Fibroblast of skin of left quadriceps (primary cell): ENCODE results near the gene ATOH8.

Experiments
- DNase-seq, 2 experiments: peaks; one replicate each; pipeline ENCODE4 v3.0.0-alpha.2; 2013; ENCODE audit warnings: low read depth in 2 of 2

ATOH8 gene

DNA sequence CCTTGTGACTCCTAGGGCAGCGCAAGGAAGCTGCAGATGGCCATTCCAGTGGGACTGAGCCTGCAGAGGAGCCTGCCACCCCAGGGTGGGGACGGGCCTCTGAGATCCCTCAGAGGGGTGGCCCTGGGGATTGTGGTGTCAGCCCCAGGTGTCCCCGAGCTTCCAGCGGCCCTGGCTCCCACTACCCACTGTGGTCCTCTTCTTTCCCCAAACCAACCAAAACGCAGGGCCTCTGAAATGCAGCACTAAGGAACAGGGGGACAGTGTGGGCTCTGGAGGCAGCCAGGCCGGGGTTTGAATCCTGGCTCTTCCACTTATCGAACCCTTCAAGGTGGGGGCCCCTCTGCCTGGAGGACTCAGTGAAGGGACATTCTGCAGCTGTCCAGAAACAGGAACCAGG, 32.7 kb downstream of the ATOH8 start:
- no peak for DNase-seq

DNA sequence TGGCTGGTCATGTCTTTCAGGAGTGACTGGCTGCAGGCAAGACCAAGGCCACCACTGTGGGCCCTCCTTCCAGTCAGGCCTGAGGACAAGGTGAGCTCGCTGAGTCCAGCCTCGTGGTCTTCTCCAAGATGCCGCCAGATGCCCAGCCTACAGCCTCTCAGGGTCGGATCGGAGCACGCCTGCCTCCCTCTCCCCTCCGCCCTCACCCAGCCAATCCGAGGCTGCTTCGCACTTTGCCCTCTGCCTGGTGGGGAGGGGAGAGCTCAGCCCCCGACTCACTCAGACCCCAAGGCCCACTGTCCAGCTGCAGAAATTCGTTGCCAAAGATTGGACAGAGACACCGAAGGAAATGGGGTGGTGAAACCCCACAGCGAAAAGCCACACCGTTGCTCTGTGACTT, 33.1 kb downstream of the ATOH8 start:
- no peak for DNase-seq

DNA sequence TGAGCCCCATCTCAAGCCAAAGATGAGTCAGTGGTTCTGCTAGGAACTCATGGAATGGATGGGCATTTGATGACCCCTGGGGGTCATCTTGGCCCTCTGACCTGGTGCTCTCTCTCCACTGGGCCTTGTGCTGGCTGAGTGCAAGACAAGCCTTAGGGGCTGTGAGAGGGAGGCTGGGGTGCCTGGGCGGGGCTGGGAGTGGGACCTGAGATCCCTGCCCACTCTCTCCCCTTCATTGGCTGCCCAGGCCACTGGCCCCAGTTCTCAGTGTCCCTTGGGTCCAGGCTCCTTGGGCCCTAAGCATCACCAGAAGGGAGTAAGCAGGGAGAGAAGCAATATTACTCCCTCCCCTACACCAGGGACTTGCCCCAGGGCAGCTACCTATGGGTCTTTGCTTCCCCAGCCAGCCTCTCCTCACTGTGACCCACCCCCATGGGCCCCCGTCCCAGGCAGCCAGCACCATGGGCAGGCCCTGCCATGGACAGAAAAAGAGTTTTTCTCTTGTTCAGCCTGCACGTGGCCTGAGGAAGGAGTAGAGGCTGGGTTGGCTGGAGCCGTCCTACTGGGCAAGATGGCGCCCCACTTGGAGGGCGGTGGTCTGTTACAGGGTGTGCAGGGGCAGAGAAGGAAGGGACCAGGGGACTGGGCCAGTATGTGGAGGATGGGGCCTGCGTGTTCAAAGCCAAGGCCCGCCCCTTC, 33.6 kb downstream of the ATOH8 start:
- DNase-seq, result no peak

DNA sequence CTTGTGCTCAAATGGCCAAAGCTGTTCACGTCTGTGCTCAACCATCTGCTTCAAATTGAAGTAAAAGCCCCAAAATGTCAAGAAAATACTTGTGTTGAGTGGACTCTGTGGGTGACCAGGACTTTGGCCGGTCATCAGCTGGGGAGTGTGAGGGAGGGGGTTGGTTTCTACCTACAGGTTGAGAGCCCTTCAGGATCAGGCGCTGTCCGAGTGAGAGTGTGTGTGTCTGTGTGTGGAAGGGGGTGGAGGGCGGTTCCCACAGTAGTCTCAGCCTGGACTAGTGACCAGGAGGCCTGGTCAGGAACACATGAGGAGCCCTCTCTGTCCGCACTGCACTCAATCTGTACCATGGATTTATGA, 34.2 kb downstream of the ATOH8 start:
- DNase-seq, result no peak

DNA sequence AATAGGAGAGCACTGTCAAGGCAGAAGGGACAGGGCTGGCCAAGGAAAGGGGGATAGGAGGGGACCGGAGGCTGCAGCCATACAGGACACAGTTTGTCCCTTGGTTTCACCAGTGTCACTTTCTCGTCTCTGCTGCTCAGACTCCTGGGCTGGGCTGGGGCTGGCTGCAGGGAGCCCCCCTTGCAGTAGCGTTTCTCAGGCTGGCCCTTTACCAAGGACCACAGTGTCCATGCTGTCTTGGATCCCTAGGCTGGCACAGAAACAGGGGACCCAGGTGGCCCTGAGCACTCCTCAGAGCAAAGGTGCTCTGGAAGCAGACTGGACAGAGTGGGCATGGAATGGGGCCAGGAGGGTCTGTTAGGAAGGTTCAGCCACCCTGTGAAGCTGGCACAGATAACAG, 34.8 kb downstream of the ATOH8 start:
- no peak for DNase-seq

DNA sequence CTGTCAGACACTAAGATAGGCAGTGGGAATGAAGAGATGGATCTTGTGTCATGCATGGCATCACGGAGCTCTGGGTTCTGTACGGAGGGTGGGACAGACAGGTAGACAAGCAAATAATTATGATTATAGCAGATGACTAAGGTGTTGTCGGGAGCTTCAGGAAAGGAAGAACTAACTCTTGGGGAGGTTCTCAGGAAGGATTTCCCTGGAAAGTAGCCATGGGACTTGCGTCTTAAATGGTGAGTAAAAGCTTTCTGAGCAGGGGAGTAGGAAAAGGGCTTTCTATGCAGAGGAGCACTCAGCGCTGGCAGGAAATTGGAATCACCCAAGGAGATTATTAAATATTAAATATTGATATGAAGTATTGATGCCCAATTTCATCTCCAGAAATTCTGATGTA, 35.5 kb downstream of the ATOH8 start:
- DNase-seq, result no peak

DNA sequence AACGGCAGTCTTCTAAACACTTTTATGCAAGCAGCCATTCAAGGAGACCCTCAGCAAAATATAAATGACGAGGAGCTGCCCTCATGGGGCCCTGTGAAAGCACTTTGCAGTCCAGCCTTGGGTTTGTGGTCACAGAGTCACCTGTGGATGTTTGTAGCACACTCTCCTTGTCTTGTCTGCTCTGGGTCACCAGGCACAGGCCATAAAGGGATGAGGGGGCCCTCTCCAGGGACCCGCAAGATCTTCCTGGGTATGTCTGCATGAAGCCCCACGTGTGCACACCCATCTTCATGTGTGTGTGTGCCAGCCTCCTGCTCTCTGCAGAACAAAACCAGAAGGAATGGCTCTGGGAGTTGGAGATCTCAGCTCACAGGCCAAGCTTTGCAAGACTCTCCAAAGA, 36.2 kb downstream of the ATOH8 start:
- no peak for DNase-seq

DNA sequence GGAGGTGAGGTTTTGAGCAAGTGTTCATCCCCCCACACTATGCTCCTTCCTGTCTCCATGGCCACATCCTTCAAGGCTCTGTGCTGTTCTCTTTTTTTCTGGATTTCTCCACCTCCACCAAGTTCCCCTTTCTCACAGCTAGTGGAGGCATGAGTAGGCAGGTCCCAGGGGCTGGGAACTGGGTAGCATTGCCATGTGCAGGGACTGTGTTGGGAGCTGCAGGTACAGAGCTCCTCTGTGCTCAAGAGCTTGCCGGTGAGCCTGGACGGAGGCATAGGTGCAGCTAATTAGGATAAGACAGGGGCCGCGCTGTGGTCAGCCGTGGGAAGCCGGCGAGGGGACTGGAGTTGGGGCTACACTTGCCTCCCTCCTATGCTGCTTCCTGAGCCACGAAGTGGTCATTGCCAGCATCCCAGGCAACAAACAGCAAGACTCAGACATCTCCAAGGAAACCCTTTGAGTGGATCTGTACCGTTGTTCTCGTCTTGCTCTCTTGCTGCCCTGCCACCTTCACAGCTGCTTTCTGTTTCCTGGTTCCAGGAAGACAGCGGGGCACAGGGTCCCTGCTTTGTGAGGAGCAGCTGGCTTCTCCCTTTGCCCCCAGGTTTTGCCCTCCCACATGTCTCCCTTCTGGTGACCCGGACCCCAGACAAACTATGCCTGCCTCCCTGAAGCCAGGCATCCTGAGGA, 36.9 kb downstream of the ATOH8 start:
- DNase-seq, result no peak

DNA sequence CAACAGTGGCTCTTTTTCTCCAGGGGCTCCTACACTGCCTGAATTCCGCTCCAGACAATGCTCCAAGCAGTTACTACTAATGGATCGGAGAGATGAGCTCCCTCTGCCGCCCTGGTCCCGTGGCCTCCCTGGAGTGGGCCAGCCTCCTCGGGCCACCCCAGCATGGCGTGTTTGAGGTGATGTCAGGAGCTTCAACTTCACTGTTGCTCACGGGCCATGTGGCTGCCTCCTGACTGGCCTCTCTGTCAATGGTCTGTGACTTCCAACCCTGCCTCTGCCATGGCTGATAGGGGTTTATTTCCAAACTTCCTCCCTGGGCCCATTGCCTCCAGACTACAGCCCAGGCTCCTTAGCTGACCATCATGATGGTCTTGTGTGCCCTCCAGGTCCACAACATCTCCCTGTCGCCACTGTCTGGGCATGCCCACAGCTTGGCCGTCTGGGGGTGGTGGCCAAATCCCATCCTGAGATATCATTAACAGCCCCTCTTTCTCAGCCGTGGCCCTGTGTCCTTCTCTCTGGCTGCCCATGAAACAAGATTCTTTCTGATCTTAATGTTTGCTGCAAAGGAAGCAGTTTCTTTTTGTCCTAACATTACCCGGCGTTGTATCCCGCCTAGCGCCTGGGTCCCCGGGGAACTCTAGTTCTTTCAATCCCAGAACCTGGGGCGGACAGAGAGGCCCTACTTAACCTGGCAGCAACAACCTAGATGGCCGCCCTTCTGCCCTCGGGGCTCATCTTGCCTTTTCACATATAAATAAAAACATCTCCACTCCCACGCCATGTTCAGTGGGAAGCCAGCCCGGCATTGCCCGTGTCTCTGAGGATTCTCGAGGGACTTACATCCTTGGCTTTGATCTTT, 38.1 kb downstream of the ATOH8 start:
- no peak for DNase-seq

DNA sequence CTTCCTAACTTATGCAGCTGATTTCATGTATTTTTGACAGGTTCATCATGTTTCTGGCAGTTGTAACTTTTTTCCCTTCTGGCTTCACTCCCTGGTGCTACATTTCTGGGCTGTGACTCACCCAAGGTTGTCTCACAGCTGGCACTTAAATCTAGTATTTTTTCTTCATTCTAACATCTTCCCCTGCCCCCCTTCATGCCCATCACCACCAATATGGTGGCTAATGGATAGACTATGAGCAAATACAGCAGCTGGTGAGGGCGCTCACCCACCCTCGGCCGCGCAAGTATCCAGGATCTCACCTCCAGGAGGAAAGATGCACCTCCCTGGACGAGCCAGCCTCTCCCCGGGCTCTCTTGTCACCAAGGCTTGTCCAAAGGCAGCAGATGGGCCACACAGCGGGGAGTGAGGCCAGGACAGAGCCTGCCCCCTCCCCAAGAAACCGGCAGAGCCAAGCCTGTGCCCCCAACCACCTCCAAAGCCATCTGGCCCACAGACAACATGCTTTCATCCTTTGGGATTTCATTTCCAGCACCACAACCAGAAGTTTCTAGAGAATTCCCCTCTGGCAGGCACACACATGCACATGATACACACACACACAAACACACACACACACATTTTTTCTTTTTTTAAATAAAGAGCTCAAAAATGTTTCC, 39.1 kb downstream of the ATOH8 start:
- DNase-seq, result peak in 1 of 2 experiments; percentile 63

DNA sequence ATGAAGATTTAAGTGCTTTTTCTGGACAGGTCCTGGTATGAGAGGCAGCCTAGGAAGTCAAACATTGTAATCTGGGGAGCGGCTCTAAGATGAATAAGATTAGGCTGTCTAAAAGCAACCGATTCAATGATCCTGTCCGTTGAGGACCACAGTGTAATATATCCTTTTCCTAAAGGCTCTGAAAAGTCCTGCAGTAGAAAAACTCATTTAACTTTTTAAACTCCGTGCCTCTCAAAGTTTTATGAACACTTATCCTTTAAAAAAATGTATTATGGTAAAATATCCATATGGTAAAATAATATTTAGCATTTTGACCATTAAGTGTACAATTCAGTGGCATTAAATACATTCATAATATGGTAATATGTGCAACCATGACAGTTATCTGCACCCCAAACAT, 39.8 kb downstream of the ATOH8 start:
- DNase-seq, result no peak

DNA sequence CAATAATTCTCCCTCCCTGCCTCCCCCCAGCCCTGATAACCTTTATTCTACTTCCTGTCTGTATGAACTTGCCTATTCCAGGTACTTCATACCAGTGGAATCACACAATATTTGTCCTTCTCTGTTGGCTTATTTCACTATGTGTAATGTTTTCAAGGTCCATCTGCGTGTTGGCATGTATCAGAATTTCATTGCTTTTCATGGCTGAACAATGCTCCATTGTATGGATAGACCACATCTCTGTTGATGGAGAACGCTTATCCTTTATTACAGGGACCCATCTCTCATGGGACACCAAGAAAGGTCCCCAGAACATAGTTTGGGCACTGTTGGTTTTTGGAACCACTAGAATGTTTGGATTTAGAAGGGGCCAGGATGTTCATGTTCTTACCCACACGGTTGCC, 40.2 kb downstream of the ATOH8 start:
- no peak for DNase-seq

DNA sequence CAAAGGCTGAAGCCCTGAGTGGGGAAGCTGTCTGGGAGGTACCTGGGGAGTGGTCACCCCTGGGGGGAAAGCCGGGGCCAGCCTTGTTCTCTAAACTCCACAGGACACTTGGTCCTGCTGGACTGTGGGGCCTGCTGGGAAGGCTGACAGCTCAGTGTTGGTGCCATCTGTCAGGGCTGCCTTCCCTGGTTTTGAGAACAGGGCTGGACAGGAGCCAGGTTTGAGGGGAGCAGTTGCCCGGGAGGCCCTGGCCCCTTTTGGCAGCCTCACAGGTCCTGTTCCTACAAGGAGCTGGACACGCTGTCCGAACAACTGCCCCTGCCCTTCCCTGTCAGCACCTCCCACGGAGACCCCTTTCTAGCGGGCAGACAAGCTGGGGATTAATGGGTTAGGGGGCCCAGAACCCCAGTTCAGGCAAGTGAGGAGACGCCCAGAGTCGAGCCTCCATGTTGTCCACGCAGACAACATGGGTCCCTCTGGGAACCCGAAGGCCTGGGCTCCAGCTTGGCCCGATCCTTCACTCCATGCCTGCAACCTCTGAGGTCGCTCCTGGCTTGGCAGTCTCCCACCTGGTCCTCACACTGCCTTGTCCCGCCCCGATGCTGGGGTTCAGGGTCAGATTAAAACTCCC, 40.8 kb downstream of the ATOH8 start:
- no peak for DNase-seq

DNA sequence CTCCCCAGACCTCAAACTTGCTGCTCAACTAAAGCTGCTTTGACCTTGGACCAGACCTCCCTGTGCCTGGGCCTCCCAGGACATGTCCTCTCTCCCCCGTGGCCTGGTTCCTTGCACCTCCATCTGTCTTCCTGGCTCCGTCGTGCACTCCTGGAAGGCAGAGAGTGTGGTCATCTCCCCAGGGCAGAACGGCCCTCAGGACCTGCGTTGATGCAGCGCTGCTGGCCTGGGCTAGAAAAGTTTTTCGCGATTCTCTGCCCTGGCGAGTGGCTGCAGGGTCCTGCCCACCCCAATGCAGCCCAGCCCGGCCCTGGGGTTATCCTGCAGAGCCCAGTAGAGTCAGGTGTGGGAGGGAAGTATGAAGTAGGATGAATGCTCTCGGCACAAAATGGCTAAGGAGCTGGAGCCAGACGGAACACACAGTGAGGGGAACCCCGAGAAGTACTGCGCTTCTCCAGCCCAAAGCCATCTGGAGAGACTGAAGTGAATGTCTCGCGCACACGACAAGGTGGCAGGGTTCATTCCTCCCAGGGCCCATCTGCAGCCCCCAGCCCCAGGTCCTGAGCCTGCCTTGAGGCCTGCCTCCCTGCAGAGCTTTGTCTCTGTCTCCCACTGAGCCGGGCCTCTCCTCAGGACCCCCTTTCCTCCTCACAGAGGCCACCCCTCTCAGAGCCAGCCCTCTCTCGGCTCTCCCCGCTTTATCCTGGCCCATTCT, 41.7 kb downstream of the ATOH8 start:
- no peak for DNase-seq

DNA sequence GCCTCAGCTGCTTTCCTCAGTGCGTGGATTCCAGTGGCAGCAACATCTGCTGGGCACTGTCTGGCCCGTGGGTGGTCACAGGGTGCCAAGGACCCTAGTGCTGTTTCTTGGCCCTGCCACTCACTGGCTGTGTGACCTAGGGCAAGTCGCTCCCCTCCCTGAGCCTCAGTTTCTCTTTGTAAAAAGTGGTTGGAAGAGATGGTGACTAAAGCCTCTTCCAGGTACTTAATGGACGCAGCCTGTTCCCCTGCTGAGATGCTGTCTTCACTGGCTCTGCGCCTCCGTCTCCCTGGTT, 42.2 kb downstream of the ATOH8 start:
- no peak for DNase-seq

DNA sequence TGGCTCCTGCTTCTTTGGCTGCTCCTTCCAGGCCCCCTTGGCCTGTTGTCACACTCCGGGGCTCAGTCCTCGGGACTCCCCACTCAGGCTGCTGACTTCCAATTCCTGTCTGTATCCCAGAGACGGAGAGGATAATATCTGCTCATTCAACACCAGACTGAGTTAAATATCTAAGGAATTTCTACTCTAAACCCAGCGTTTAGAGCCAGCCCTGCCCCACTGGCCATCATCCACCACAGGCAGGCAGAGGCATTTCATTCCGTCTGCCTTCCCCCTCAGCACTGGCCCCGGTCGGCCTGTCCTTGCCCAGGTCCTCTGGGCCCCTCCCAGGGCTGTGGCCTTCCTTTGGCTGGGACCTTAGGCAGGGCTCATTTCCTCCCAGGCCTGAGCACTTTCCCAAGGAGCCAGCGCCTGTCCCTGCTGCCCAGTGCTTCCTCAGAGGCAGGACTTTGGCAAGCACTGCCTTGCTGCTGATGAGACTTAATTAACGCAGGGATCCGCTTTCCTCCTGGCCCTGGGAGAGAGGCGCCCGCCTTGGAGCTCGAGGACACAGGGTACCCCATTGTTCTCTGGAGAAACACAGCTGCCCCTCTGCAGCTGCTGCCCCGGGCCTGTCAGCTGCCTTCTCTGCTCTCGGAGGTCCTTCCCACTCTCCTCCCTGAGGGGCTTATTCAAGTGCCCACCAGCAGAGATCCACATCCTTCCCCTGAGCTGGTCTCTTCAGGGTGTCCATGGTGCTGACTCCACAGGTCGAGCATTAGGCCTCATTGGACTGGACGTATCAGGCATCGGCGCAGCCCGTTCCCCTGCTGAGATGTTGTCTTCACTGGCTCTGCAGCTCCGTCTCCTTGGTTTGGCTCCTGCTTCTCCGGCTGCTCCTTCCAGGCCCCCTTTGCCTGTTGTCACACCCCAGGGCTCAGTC, 42.8 kb downstream of the ATOH8 start:
- no peak for DNase-seq

DNA sequence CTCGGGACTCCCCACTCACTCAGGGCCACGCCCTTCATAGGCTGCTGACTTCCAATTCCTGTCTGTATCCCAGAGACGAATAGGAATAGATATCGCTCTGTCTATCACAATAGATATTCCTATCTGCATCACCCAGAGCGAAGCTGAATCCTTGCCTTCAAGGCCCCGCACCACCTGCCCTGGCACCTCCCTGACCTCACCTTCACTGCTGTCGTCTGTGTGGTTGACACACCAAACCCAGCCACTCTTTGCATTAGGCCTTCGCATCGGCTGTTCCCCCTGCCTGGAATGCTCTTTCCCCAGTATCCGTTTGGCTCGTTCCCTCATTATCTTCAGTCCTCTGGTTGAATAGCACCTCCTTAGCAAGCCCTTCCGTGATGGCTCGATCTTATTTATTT, 43.5 kb downstream of the ATOH8 start:
- DNase-seq, result no peak

DNA sequence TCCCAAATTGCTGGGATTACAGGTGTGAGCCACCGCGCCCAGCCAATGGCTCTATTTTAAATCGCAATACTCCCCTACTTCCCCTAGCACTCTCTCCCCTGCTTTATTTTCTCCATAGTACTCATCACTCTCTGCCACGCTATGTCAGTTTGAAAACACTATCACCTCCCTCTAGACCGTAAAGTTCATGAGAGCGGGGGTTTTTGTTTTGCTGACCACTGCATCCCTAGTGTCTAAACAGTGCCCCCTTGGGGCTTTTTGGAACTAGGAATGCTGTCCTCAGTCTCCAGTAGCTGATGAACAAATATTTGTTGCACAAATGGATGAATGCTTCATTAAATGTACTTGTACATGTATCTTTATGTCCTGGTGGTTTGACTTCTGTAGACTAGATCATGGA, 44.1 kb downstream of the ATOH8 start:
- DNase-seq, result no peak

DNA sequence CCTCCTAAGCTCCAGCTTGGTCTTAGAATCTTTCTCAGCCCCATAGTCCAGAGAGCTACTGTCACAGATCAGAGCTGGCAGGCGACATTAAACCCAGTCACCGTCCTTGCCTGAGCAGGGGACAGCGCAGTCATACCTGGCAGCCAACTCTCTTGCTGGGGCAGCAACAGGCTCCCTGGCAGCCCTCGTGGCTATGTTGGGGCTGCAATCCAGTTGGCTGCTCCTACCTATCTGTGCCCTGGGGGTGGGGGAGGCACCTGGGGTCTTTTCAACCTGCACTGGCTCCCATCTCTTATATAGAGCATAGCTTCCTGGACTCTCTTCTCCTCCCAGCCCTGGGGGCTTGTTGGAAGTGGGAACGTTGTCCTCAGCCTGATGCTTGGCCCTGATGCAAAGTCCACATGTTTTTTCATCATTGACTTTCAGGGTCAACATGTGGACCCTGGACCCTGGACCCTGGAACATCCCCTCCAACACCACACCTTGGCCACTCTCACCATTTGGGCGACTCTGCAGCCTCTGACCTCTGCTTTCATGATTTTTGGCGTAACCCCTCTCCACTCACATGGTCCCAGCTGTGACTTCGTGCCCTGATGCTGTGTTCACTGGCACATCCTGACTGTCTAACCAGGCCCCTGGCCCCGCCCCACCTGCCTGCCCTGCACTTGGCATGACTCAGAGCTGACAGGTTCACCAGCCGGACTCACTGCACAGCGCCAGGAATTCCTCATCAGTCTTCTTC, 45.6 kb downstream of the ATOH8 start:
- no peak for DNase-seq

DNA sequence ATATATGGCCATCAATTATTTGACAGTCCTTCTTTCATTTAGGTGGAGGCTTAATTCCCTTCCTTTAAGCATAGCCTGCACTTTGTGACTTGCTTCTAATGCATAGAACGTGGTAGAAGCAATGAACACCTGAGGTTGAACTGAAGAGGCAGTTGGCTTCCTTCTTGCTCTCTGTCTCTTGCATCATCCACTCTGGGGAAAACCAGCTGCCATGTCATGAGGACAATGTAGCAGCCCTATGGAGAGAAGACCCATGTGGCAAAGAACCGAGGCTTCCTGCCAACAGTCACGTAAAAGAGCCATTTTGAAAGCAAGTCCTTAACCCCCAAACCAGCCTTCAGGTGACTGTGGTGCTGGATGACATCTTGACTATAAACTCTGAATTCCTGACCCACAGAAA, 46.8 kb downstream of the ATOH8 start:
- no peak for DNase-seq
